Gastroesophageal sphincter (tissue), 3 donors: ENCODE results near the gene KIAA1614.

Experiments
- CTCF ChIP-seq, 4 experiments: fragments of 200-600 bp in 2 of 4; fragments of 450-650 bp in 2 of 4; sonication (generic) in 1 of 4; IDR thresholded peaks; one replicate each; pipeline ENCODE4 v1.5.1; 2017 to 2019; ENCODE audit warnings: antibody characterized with exemption in 4 of 4, mild to moderate bottlenecking in 2 of 4, moderate library complexity in 2 of 4
- POLR2A ChIP-seq, 2 donors: fragments of 450-650 bp; IDR thresholded peaks; one replicate each; pipeline ENCODE4 v1.6.1; 2017; ENCODE audit warnings: antibody characterized with exemption in 2 of 2, mild to moderate bottlenecking in 2 of 2, moderate library complexity in 1 of 2

- TF ChIP-seq CTCF (IDR thresholded peaks at IDR 0.05) (no peak), POLR2A (IDR thresholded peaks at IDR 0.05) (no peak)
Observed at GRCh38 chr1:180945151-180945550, 32.5 kb downstream of the KIAA1614 start.
